Measurements from ENCODE around the gene ABR.
A peak's percentile ranks its signal among the peaks of the same experiment; 100 is the strongest.
"Not testable (repeated sequence)": the region's sequence is repeated elsewhere in the genome, so short reads cannot be mapped to it uniquely, and the experiment has no call there.

ABR gene

GRCh38 chr17:1137465-1137894 is 42.3 kb downstream of the ABR start:
- no peak for DNase-seq (ENCODE audit: low spot score in 2 of 2)
- in situ Hi-C loops (cut with MboI; ENCODE audit: low sequenced_read_pairs), result no loop called here
- Histone ChIP-seq H3K9me3 (no peaks in the 10 kb centered on the region), H3K36me3 (replicated peaks) (peaks cover 3% of the 10 kb centered on the region; the same call in 1 of the 2 replicates), H3K27me3 (ENCODE audit: low read depth) (no peaks in the 10 kb centered on the region), H3K4me1 (peaks cover 17% of the 10 kb centered on the region), H3K4me3 (no peak overlapping the region)

- H3K27me3 ChIP-seq (ENCODE audit: low read depth), result no peaks in the 10 kb centered on the region
- in situ Hi-C loops (cut with MboI; ENCODE audit: low sequenced_read_pairs), result no loop called here
- peaks cover 17% of the 10 kb centered on the region for H3K4me1 ChIP-seq
- DNase-seq (ENCODE audit: low spot score in 2 of 2), result no peak
- peaks cover 3% of the 10 kb centered on the region; the same call in 1 of the 2 replicates for H3K36me3 ChIP-seq (replicated peaks)
- no peak overlapping the region for H3K4me3 ChIP-seq
- no peaks in the 10 kb centered on the region for H3K9me3 ChIP-seq
Observed at GRCh38 chr17:1136748-1137147, 43.0 kb downstream of the ABR start.

- H3K4me1 ChIP-seq, result peaks cover 10% of the 10 kb centered on the region
- H3K4me3 ChIP-seq, result no peak overlapping the region
- DNase-seq (ENCODE audit: low spot score in 2 of 2), result no peak
- no peaks in the 10 kb centered on the region for H3K27me3 ChIP-seq (ENCODE audit: low read depth)
- peaks cover 1% of the 10 kb centered on the region; the same call in 1 of the 2 replicates for H3K36me3 ChIP-seq (replicated peaks)
- in situ Hi-C loops (cut with MboI; ENCODE audit: low sequenced_read_pairs), result no loop called here
- no peaks in the 10 kb centered on the region for H3K9me3 ChIP-seq
Observed at GRCh38 chr17:1134634-1135324, 45.0 kb downstream of the ABR start.

- H3K4me1 ChIP-seq, result no peaks in the 10 kb centered on the region
- no peaks in the 10 kb centered on the region for H3K9me3 ChIP-seq
- in situ Hi-C loops (cut with MboI; ENCODE audit: low sequenced_read_pairs), result no loop called here
- no peaks in the 10 kb centered on the region for H3K36me3 ChIP-seq (replicated peaks)
- no peaks in the 10 kb centered on the region for H3K27me3 ChIP-seq (ENCODE audit: low read depth)
- no peak overlapping the region for H3K4me3 ChIP-seq
- DNase-seq (ENCODE audit: low spot score in 2 of 2), result no peak
Observed at GRCh38 chr17:1130191-1130590, 49.6 kb downstream of the ABR start.

GRCh38 chr17:1128463-1128862 is 51.3 kb downstream of the ABR start:
- H3K4me1 ChIP-seq; H3K27me3 ChIP-seq (ENCODE audit: low read depth); H3K36me3 ChIP-seq (replicated peaks); in situ Hi-C loops (cut with MboI; ENCODE audit: low sequenced_read_pairs); H3K4me3 ChIP-seq; H3K9me3 ChIP-seq; DNase-seq (ENCODE audit: low spot score in 2 of 2): not testable (repeated sequence)

- H3K4me3 ChIP-seq, result no peak overlapping the region
- H3K9me3 ChIP-seq, result no peaks in the 10 kb centered on the region
- no peak for DNase-seq (ENCODE audit: low spot score in 2 of 2)
- H3K4me1 ChIP-seq, result peaks cover 6% of the 10 kb centered on the region
- no peaks in the 10 kb centered on the region for H3K36me3 ChIP-seq (replicated peaks)
- H3K27me3 ChIP-seq (ENCODE audit: low read depth), result no peaks in the 10 kb centered on the region
- in situ Hi-C loops (cut with MboI; ENCODE audit: low sequenced_read_pairs), result no loop called here
Observed at GRCh38 chr17:1126801-1127550, 52.8 kb downstream of the ABR start.

- DNase-seq (ENCODE audit: low spot score in 2 of 2), result no peak
- in situ Hi-C loops (cut with MboI; ENCODE audit: low sequenced_read_pairs), result no loop called here
- Histone ChIP-seq H3K27me3 (ENCODE audit: low read depth) (no peaks in the 10 kb centered on the region), H3K4me1 (peaks cover 6% of the 10 kb centered on the region), H3K36me3 (replicated peaks) (no peaks in the 10 kb centered on the region), H3K4me3 (no peak overlapping the region), H3K9me3 (no peaks in the 10 kb centered on the region)
Observed at GRCh38 chr17:1126250-1126797, 53.5 kb downstream of the ABR start.

GRCh38 chr17:1125788-1126145 is 54.0 kb downstream of the ABR start:
- DNase-seq (ENCODE audit: low spot score in 2 of 2), result no peak
- Histone ChIP-seq H3K9me3 (no peaks in the 10 kb centered on the region), H3K4me1 (peaks cover 6% of the 10 kb centered on the region), H3K36me3 (replicated peaks) (no peaks in the 10 kb centered on the region), H3K4me3 (no peak overlapping the region), H3K27me3 (ENCODE audit: low read depth) (no peaks in the 10 kb centered on the region)
- in situ Hi-C loops (cut with MboI; ENCODE audit: low sequenced_read_pairs), result no loop called here

GRCh38 chr17:1124896-1125787 is 54.6 kb downstream of the ABR start:
- no peak for DNase-seq (ENCODE audit: low spot score in 2 of 2)
- Histone ChIP-seq H3K36me3 (replicated peaks) (no peaks in the 10 kb centered on the region), H3K4me3 (no peak overlapping the region), H3K27me3 (ENCODE audit: low read depth) (no peaks in the 10 kb centered on the region), H3K9me3 (no peaks in the 10 kb centered on the region), H3K4me1 (peaks cover 6% of the 10 kb centered on the region)
- in situ Hi-C loops (cut with MboI; ENCODE audit: low sequenced_read_pairs), result no loop called here

GRCh38 chr17:1123921-1124715 is 55.7 kb downstream of the ABR start:
- Histone ChIP-seq H3K36me3 (replicated peaks) (no peaks in the 10 kb centered on the region), H3K9me3 (no peaks in the 10 kb centered on the region), H3K4me3 (no peak overlapping the region), H3K4me1 (peaks cover 6% of the 10 kb centered on the region), H3K27me3 (ENCODE audit: low read depth) (no peaks in the 10 kb centered on the region)
- in situ Hi-C loops (cut with MboI; ENCODE audit: low sequenced_read_pairs), result no loop called here
- DNase-seq (ENCODE audit: low spot score in 2 of 2), result peak in 1 of 2 experiments; percentile 38

- no peaks in the 10 kb centered on the region for H3K9me3 ChIP-seq
- no peak for DNase-seq (ENCODE audit: low spot score in 2 of 2)
- H3K4me1 ChIP-seq, result peaks cover 6% of the 10 kb centered on the region
- in situ Hi-C loops (cut with MboI; ENCODE audit: low sequenced_read_pairs), result no loop called here
- no peaks in the 10 kb centered on the region for H3K36me3 ChIP-seq (replicated peaks)
- H3K27me3 ChIP-seq (ENCODE audit: low read depth), result no peaks in the 10 kb centered on the region
- no peak overlapping the region for H3K4me3 ChIP-seq
Observed at GRCh38 chr17:1123393-1123831, 56.4 kb downstream of the ABR start.

GRCh38 chr17:1122533-1123392 is 57.0 kb downstream of the ABR start:
- DNase-seq (ENCODE audit: low spot score in 2 of 2), result peak; percentile 59 to 92
- in situ Hi-C loops (cut with MboI; ENCODE audit: low sequenced_read_pairs), result no loop called here
- Histone ChIP-seq H3K27me3 (ENCODE audit: low read depth) (no peaks in the 10 kb centered on the region), H3K4me3 (no peak overlapping the region), H3K4me1 (peaks cover 6% of the 10 kb centered on the region), H3K9me3 (no peaks in the 10 kb centered on the region), H3K36me3 (replicated peaks) (no peaks in the 10 kb centered on the region)

Measured in HAP-1 (cell line).